Right atrium auricular region (tissue), 2 donors: ENCODE results near the gene LZTS3. TPM values are rescaled to one million over a fixed set of nuclear protein-coding genes. Genes with fewer than 3 reads are reported as not detected.
A peak's percentile ranks its signal among the peaks of the same experiment; 100 is the strongest.

Experiments
- DNase-seq: peaks from one replicate; pipeline ENCODE4 v3.0.0-alpha.2; 2019; ENCODE audit warnings: low spot score
- H3K27ac ChIP-seq, 2 donors: fragments of 200-600 bp; sonication (generic); 1 replicate in 1 of 2; 2 replicates in 1 of 2; pipeline ENCODE4 v1.5.1; 2016 to 2019
- H3K27me3 ChIP-seq, 2 donors: fragments of 200-600 bp; sonication (generic); one replicate each; pipeline versions ENCODE4 v1.5.1 to v1.6.0; 2017 to 2019
- H3K36me3 ChIP-seq: fragments of 200-600 bp; sonication (generic); one replicate; pipeline ENCODE4 v1.5.1; 2016
- H3K4me1 ChIP-seq, 2 donors: fragments of 200-600 bp; sonication (generic); one replicate each; pipeline versions ENCODE4 v1.5.1 to v1.6.0; 2017 to 2019
- H3K4me3 ChIP-seq, 2 donors: fragments of 200-600 bp; sonication (generic); 1 replicate in 1 of 2; 2 replicates in 1 of 2; pipeline ENCODE4 v1.5.1; 2017 to 2019; ENCODE audit warnings: mild to moderate bottlenecking in 1 of 2, moderate library complexity in 1 of 2
- H3K9me3 ChIP-seq, 2 donors: fragments of 200-600 bp; sonication (generic); one replicate each; pipeline ENCODE4 v1.5.1; 2019
- CTCF ChIP-seq, 2 donors: fragments of 200-600 bp; sonication (generic); IDR thresholded peaks; one replicate each; pipeline ENCODE4 v1.5.1; 2019; ENCODE audit warnings: antibody characterized with exemption in 2 of 2
- total RNA-seq, 2 donors: library from RNA; depleted of rRNA; stranded (reverse); fragments of >200 nt; gene quantifications; one replicate each; pipeline ENCODE4 v1.1.0, GENCODE V29; 2016

The LZTS3 gene
- total RNA-seq, 2 donors from 2014 or later, result 18.9 to 25.9 TPM

- DNase-seq, result no peak
- Histone ChIP-seq H3K4me1 (peaks cover 0 to 15% of the 10 kb centered on the region in 2 donors), H3K36me3 (no peaks in the 10 kb centered on the region), H3K4me3 (no peak overlapping the region), H3K27me3 (no peaks in the 10 kb centered on the region), H3K9me3 (no peaks in the 10 kb centered on the region), H3K27ac (no peak overlapping the region)
- no peak for TF ChIP-seq CTCF (IDR thresholded peaks at IDR 0.05)
Measured at GRCh38 chr20:3177746-3178485, 4.6 kb upstream of the LZTS3 start.

GRCh38 chr20:3175270-3175669 lies 1.9 kb upstream of the LZTS3 start:
- no peak for TF ChIP-seq CTCF (IDR thresholded peaks at IDR 0.05)
- H3K4me3 ChIP-seq, result no peak overlapping the region
- H3K27ac ChIP-seq, result no peak overlapping the region

GRCh38 chr20:3174442-3175261 lies 1.3 kb upstream of the LZTS3 start:
- peaks cover 0 to 24% of the 10 kb centered on the region in 2 donors for H3K4me1 ChIP-seq
- peak overlapping the region; percentile 80 to 81 for H3K27ac ChIP-seq
- TF ChIP-seq CTCF (IDR thresholded peaks at IDR 0.05), result no peak
- H3K36me3 ChIP-seq, result no peaks in the 10 kb centered on the region
- no peaks in the 10 kb centered on the region for H3K9me3 ChIP-seq
- no peak for DNase-seq
- H3K27me3 ChIP-seq, result no peaks in the 10 kb centered on the region
- peak overlapping the region; percentile 80 to 92 for H3K4me3 ChIP-seq

More at GRCh38 chr20:3175270-3175669, 1.9 kb upstream of the LZTS3 start:
- Histone ChIP-seq H3K27me3 (no peaks in the 10 kb centered on the region), H3K36me3 (no peaks in the 10 kb centered on the region), H3K4me1 (peaks cover 0 to 24% of the 10 kb centered on the region in 2 donors), H3K9me3 (no peaks in the 10 kb centered on the region)
- DNase-seq, result no peak

- peaks cover 0 to 24% of the 10 kb centered on the region in 2 donors for H3K4me1 ChIP-seq
- no peaks in the 10 kb centered on the region for H3K9me3 ChIP-seq
- H3K4me3 ChIP-seq, result peak overlapping the region; percentile 80 to 92
- no peak for TF ChIP-seq CTCF (IDR thresholded peaks at IDR 0.05)
- H3K27me3 ChIP-seq, result no peaks in the 10 kb centered on the region
- H3K36me3 ChIP-seq, result no peaks in the 10 kb centered on the region
- peak; percentile 76 for DNase-seq
- peak overlapping the region; percentile 80 to 81 for H3K27ac ChIP-seq
Measured at GRCh38 chr20:3173610-3174441, 477 bp upstream of the LZTS3 start.

- no peaks in the 10 kb centered on the region for H3K27me3 ChIP-seq
- no peak for DNase-seq
- H3K4me1 ChIP-seq, result peaks cover 0 to 24% of the 10 kb centered on the region in 2 donors
- H3K9me3 ChIP-seq, result no peaks in the 10 kb centered on the region
- no peaks in the 10 kb centered on the region for H3K36me3 ChIP-seq
- peak overlapping the region; percentile 80 to 92 for H3K4me3 ChIP-seq
- TF ChIP-seq CTCF (IDR thresholded peaks at IDR 0.05), result no peak
- H3K27ac ChIP-seq, result peak overlapping the region in 1 of 2 donors; percentile 68
Measured at GRCh38 chr20:3172126-3172932, 1.0 kb downstream of the LZTS3 start.
